Stomach (tissue), 9 donors: ENCODE results near the gene MYH6. TPM values are rescaled to one million over a fixed set of nuclear protein-coding genes. Genes with fewer than 3 reads are reported as not detected.

Source experiments
- DNase-seq, 2 donors: peaks; one replicate each; pipeline versions ENCODE4 v3.0.0 to v3.0.0-alpha.2; 2013 to 2019
- H3K27ac ChIP-seq, 5 donors: fragments of 200-600 bp in 4 of 5; sonication (generic) in 4 of 5; one replicate each; pipeline ENCODE4 v1.5.1; 2013 to 2019; ENCODE audit warnings: mild to moderate bottlenecking in 1 of 5, moderate library complexity in 1 of 5
- H3K27me3 ChIP-seq, 3 donors: fragments of 200-600 bp; sonication (generic); one replicate each; pipeline ENCODE4 v1.5.1; 2017 to 2019; ENCODE audit warnings: mixed run types in 1 of 3
- H3K36me3 ChIP-seq, 4 donors: fragments of 200-600 bp; sonication (generic); 1 replicate in 3 of 4; 2 replicates in 1 of 4; pipeline ENCODE4 v1.5.1; 2016 to 2019
- H3K4me1 ChIP-seq, 4 donors: fragments of 200-600 bp; sonication (generic); one replicate each; pipeline ENCODE4 v1.5.1; 2016 to 2019
- H3K4me3 ChIP-seq, 4 donors: fragments of 200-600 bp; sonication (generic) in 3 of 4; one replicate each; pipeline ENCODE4 v1.5.1; 2016 to 2019; ENCODE audit warnings: mild to moderate bottlenecking in 1 of 4
- H3K9me3 ChIP-seq, 4 donors: fragments of 200-600 bp; sonication (generic); one replicate each; pipeline ENCODE4 v1.5.1; 2016 to 2019
- EP300 ChIP-seq: sonication (generic); formaldehyde crosslinking; IDR thresholded peaks from one replicate; pipeline ENCODE4 v1.6.1; 2017; ENCODE audit warnings: antibody characterized with exemption
- POLR2A ChIP-seq, 4 donors: fragments of 450-650 bp; IDR thresholded peaks; one replicate each; pipeline ENCODE4 v1.6.1; 2016; ENCODE audit warnings: antibody characterized with exemption in 4 of 4, control low read depth in 2 of 4, mild to moderate bottlenecking in 1 of 4, moderate library complexity in 1 of 4
- POLR2AphosphoS5 ChIP-seq, 3 donors: sonication (generic); formaldehyde crosslinking; IDR thresholded peaks; one replicate each; pipeline ENCODE4 v1.6.1; 2016; ENCODE audit warnings: antibody characterized with exemption in 3 of 3
- WGBS, 5 donors: extraction: QIAGEN DNeasy Blood & Tissue Kit in 3 of 5; methylation state at CpG; one replicate each; pipeline versions ENCODE4 v1.1.5 to v1.1.7; 2013 to 2018; 5-methylcytosine and 5-hydroxymethylcytosine counted together
- intact Hi-C: fragments of 100-400 bp; cut with DNase I; formaldehyde crosslinking; loops from one replicate; pipeline ENCODE4 v1.15.1; 2023; ENCODE audit warnings: low total_unique reads
- polyA plus RNA-seq, 3 donors: library from polyadenylated mRNA; stranded (reverse); fragments of 200-250 nt; gene quantifications; one replicate each; pipeline ENCODE4 v1.2.3, GENCODE V29; 2013
- total RNA-seq, 5 donors: library from RNA; depleted of rRNA; stranded (reverse); fragments of >200 nt; gene quantifications; one replicate each; pipeline versions ENCODE4 v1.1.0 to v1.2.3, GENCODE V29; 2014 to 2016
- TF ChIP-seq, protein P1 (sequence below), 7 experiments: fragments of 450-650 bp in 4 of 7; fragments of 200-600 bp in 3 of 7; sonication (generic) in 3 of 7; IDR thresholded peaks; one replicate each; pipeline ENCODE4 v1.5.1; 2016 to 2019; ENCODE audit warnings: antibody characterized with exemption in 7 of 7, control low read depth in 2 of 7, mild to moderate bottlenecking in 1 of 7
- donor health status: healthy with polysubstance abuse.
- donor health status: Bipolar disorder and iron deficiency.
- donor health status: healthy.

The MYH6 gene
- total and polyA plus RNA-seq, 8 donors = 0.37 to 3.2 (median 0.97) TPM; not detected in 4

DNA sequence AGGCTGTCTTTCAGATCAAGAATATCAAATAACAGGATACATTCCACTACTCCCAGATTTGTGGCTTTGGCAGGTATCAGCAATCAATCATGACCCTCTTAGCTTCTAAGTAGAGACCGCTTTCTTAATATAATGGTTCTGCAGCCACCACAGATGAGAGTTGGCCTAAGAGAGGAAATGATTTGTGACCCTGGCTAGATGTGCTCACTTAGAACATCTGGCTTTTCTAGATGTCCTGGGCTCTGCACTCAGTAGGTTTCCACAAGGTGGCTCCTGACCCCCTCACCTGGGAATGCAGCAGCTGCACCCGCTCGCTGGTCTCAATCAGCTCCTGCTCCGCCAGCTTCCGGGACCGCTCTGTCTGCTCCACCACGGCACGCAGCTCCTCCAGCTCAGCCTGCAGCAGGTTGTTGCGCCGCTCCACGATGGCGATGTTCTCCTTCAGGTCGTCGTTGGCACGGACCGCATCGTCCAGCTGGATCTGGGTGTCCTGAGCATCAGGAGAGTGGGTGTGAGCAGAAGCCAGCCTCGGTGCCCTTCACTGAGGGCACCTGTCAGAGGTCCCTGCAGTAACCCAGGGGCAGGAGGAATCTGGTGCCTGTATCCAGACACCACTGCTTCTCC is 22.3 kb downstream of the MYH6 start:
- Histone ChIP-seq H3K36me3 (no peaks in the 10 kb centered on the region), H3K27ac (no peak overlapping the region), H3K27me3 (peaks cover 0 to 25% (median 0%) of the 10 kb centered on the region in 3 donors), H3K9me3 (no peaks in the 10 kb centered on the region), H3K4me1 (no peaks in the 10 kb centered on the region), H3K4me3 (no peak overlapping the region)
- TF ChIP-seq EP300 (no peak), POLR2AphosphoS5 (IDR thresholded peaks at IDR 0.05) (no peak)
- peak in 1 of 2 donors; percentile 28 for DNase-seq
- 69 to 82% (median 74%) methylated on average over 7 to 18 of the region's 18 CpGs for WGBS, 5 donors
- intact Hi-C loops = no loop called here

DNA sequence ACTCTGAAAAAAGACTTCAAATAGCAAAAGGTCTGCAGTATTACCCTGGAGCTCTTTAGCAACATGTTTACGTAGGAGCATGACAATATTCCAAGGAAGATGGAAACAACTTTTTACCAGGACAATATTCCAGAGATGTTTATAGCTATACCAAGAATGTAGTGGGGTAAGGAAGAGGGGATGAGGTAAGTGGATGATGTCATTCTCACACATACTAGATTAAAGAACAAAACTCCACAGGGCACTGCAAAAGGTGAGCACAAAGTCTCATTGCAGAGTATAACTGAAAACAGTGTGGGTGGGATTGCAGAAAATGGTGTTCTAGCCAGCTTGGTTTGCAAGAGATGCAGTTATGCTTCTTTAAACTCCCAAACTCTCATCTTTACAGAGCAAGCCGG is 22.8 kb downstream of the MYH6 start:
- H3K36me3 ChIP-seq = no peaks in the 10 kb centered on the region
- H3K4me1 ChIP-seq = no peaks in the 10 kb centered on the region
- no peak for TF ChIP-seq POLR2AphosphoS5 (IDR thresholded peaks at IDR 0.05)
- TF ChIP-seq EP300 = no peak
- TF ChIP-seq POLR2A (IDR thresholded peaks at IDR 0.05) = no peak
- TF ChIP-seq, protein P1, sequence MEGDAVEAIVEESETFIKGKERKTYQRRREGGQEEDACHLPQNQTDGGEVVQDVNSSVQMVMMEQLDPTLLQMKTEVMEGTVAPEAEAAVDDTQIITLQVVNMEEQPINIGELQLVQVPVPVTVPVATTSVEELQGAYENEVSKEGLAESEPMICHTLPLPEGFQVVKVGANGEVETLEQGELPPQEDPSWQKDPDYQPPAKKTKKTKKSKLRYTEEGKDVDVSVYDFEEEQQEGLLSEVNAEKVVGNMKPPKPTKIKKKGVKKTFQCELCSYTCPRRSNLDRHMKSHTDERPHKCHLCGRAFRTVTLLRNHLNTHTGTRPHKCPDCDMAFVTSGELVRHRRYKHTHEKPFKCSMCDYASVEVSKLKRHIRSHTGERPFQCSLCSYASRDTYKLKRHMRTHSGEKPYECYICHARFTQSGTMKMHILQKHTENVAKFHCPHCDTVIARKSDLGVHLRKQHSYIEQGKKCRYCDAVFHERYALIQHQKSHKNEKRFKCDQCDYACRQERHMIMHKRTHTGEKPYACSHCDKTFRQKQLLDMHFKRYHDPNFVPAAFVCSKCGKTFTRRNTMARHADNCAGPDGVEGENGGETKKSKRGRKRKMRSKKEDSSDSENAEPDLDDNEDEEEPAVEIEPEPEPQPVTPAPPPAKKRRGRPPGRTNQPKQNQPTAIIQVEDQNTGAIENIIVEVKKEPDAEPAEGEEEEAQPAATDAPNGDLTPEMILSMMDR (IDR thresholded peaks at IDR 0.05) = no peak
- DNase-seq = no peak
- intact Hi-C loops = no loop called here
- H3K27ac ChIP-seq = no peak overlapping the region
- H3K4me3 ChIP-seq = no peak overlapping the region
- no peaks in the 10 kb centered on the region for H3K9me3 ChIP-seq
- 72 to 85% (median 81%) methylated on average over 2 of the region's 2 CpGs for WGBS, 5 donors
- peaks cover 0 to 30% (median 0%) of the 10 kb centered on the region in 3 donors for H3K27me3 ChIP-seq

- H3K4me1 ChIP-seq = no peaks in the 10 kb centered on the region
- no peaks in the 10 kb centered on the region for H3K36me3 ChIP-seq
- 82 to 95% (median 91%) methylated on average over 29 of the region's 29 CpGs for WGBS, 5 donors
- H3K9me3 ChIP-seq = no peaks in the 10 kb centered on the region
- no peak overlapping the region for H3K27ac ChIP-seq
- H3K4me3 ChIP-seq = no peak overlapping the region
- intact Hi-C loops = loop anchor here (5.0 kb wide), 1 partner anchor 52 kb away; no protein-coding TSS in a partner anchor
- TF ChIP-seq POLR2A (IDR thresholded peaks at IDR 0.05) (no peak), POLR2AphosphoS5 (IDR thresholded peaks at IDR 0.05) (no peak), EP300 (no peak)
- TF ChIP-seq, protein P1 (IDR thresholded peaks at IDR 0.05) = no peak
- DNase-seq = no peak
- H3K27me3 ChIP-seq = peaks cover 0 to 36% (median 0%) of the 10 kb centered on the region in 3 donors
These were observed 23.6 kb downstream of the MYH6 start for GRCh38 chr14:23384364-23385080.

DNA sequence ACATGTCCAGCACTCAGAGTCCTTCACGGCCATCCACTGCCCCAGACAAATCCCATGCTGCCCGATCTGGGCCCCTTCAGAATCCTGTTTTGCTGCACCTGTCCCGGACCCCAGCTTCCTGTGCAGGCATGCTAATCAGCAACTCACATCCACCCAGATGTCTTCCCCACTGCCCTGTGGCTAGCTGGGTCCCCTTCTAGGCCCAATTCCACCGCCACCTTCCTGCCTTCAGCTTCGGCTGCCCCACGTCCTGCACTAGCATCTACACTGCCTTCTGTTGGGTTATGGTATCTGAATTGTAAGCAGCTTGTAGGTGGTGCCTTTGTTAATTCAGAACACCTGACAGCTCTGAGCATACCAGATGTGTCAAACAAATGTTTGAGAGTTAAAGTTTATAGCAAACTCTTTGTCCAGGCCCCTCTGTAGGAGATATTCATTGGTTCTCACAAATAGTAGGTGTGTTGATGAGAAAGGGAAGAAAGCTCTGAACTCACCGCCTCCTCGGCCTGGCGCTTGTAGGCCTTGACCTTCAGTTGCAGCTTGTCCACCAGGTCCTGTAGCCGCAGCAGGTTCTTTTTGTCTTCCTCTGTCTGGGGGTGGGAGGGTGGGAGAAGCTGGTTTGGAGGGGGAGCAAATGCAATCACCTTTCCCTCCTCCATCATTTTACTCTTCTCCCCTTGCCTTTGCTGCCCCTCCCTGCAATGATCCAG is 25.2 kb downstream of the MYH6 start:
- H3K4me3 ChIP-seq = no peak overlapping the region
- TF ChIP-seq, protein P1 (IDR thresholded peaks at IDR 0.05) = no peak
- TF ChIP-seq POLR2AphosphoS5 (IDR thresholded peaks at IDR 0.05) (no peak), POLR2A (IDR thresholded peaks at IDR 0.05) (no peak), EP300 (no peak)
- DNase-seq = no peak
- peaks cover 0 to 31% (median 0%) of the 10 kb centered on the region in 3 donors for H3K27me3 ChIP-seq
- intact Hi-C loops = loop anchor here (5.0 kb wide), 1 partner anchor 51 kb away; no protein-coding TSS in a partner anchor
- no peak overlapping the region for H3K27ac ChIP-seq
- H3K36me3 ChIP-seq = no peaks in the 10 kb centered on the region
- H3K4me1 ChIP-seq = no peaks in the 10 kb centered on the region
- 64 to 74% (median 72%) methylated on average over 10 of the region's 10 CpGs for WGBS, 5 donors
- no peaks in the 10 kb centered on the region for H3K9me3 ChIP-seq
